GM23338 (cell line): ENCODE data around the gene DHFR. TPM values are rescaled to one million over a fixed set of nuclear protein-coding genes. Genes with fewer than 3 reads are reported as not detected.

ENCODE experiments used
- ATAC-seq: fragments of 200-7000 bp; cut with Tn5 transposase; 3 replicates; pipeline ENCODE4 v1.9.1; 2020
- DNase-seq: peaks from one replicate; pipeline ENCODE4 v3.0.0-alpha.2; 2015; ENCODE audit warnings: low spot score
- H2AFZ ChIP-seq: fragments of 200-600 bp; sonication (generic); 2 replicates; pipeline ENCODE4 v1.8.0; 2016; ENCODE audit warnings: antibody characterized with exemption, mild to moderate bottlenecking, moderate library complexity
- H3F3A ChIP-seq: fragments of 200-600 bp; sonication (generic); replicated peaks from 2 replicates; pipeline ENCODE4 v1.8.0; 2017; ENCODE audit warnings: antibody characterized with exemption, mixed run types, low read depth
- H3K27ac ChIP-seq: fragments of 200-600 bp; sonication (generic); 2 replicates; pipeline ENCODE4 v1.6.1; 2016; ENCODE audit warnings: low read depth
- H3K27me3 ChIP-seq: fragments of 200-600 bp; sonication (generic); 2 replicates; pipeline ENCODE4 v1.8.0; 2016; ENCODE audit warnings: mild to moderate bottlenecking, mixed run types, moderate library complexity; ENCODE audit not compliant: insufficient read depth
- H3K36me3 ChIP-seq: fragments of 200-600 bp; sonication (generic); 2 replicates; pipeline ENCODE4 v1.8.0; 2016; ENCODE audit warnings: mild to moderate bottlenecking; ENCODE audit not compliant: insufficient read depth
- H3K4me1 ChIP-seq: fragments of 200-600 bp; sonication (generic); 2 replicates; pipeline ENCODE4 v1.8.0; 2016; ENCODE audit warnings: mild to moderate bottlenecking, moderate library complexity; ENCODE audit not compliant: insufficient read depth
- H3K4me2 ChIP-seq: fragments of 200-600 bp; sonication (generic); 2 replicates; pipeline ENCODE4 v1.7.1; 2017; ENCODE audit warnings: mixed run types
- H3K4me3 ChIP-seq: fragments of 200-600 bp; sonication (generic); 2 replicates; pipeline ENCODE4 v1.6.1; 2016; ENCODE audit warnings: mixed run types
- H3K79me2 ChIP-seq: fragments of 200-600 bp; sonication (generic); replicated peaks from 2 replicates; pipeline ENCODE4 v1.8.0; 2017; ENCODE audit warnings: mild to moderate bottlenecking; ENCODE audit not compliant: insufficient read depth
- H3K9me2 ChIP-seq: fragments of 200-600 bp; sonication (generic); 2 replicates; pipeline ENCODE4 v1.8.0; 2017; ENCODE audit not compliant: insufficient read depth
- H4K20me1 ChIP-seq: fragments of 200-600 bp; sonication (generic); replicated peaks from 2 replicates; pipeline ENCODE4 v1.8.0; 2017; ENCODE audit warnings: mild to moderate bottlenecking; ENCODE audit not compliant: insufficient read depth
- H3K27ac Mint-ChIP-seq: 2 replicates; pipeline ENCODE4 v1.8.0; 2020; ENCODE audit warnings: inconsistent platforms, mild to moderate bottlenecking, moderate library complexity, mixed read lengths
- H3K27me3 Mint-ChIP-seq: 3 replicates; pipeline ENCODE4 v1.8.0; 2022; ENCODE audit warnings: low read depth, mild to moderate bottlenecking, moderate library complexity, mixed read lengths, inconsistent platforms; ENCODE audit not compliant: insufficient read depth, poor library complexity
- H3K36me3 Mint-ChIP-seq: 3 replicates; pipeline ENCODE4 v1.8.0; 2021; ENCODE audit warnings: low read depth, mild to moderate bottlenecking, inconsistent platforms, moderate library complexity, mixed read lengths
- H3K4me1 Mint-ChIP-seq: 3 replicates; pipeline ENCODE4 v1.8.0; 2020; ENCODE audit warnings: mild to moderate bottlenecking, inconsistent platforms, mixed read lengths
- H3K4me3 Mint-ChIP-seq: 3 replicates; pipeline ENCODE4 v1.8.0; 2021; ENCODE audit warnings: moderate library complexity, mild to moderate bottlenecking, inconsistent platforms, mixed read lengths
- H3K9me3 Mint-ChIP-seq: 3 replicates; pipeline ENCODE4 v1.8.0; 2020; ENCODE audit warnings: moderate library complexity, mild to moderate bottlenecking, inconsistent platforms, mixed read lengths
- CREB1 ChIP-seq: fragments of 250-450 bp; sonication (Bioruptor Pico); IDR thresholded peaks from 2 replicates; pipeline ENCODE4 v1.5.0; 2020; ENCODE audit warnings: low read depth, mild to moderate bottlenecking, moderate library complexity
- EZH2 ChIP-seq: fragments of 200-600 bp; sonication (generic); IDR thresholded peaks from one replicate; pipeline ENCODE4 v1.8.0; 2017; ENCODE audit warnings: antibody characterized with exemption, mild to moderate bottlenecking, low read depth; ENCODE audit not compliant: unreplicated experiment
- EZH2phosphoT487 ChIP-seq: fragments of 200-600 bp; sonication (generic); IDR thresholded peaks from one replicate; pipeline ENCODE4 v1.8.1; 2018; ENCODE audit warnings: antibody characterized with exemption; ENCODE audit not compliant: unreplicated experiment
- JUNB ChIP-seq: IDR thresholded peaks from one replicate; pipeline ENCODE4 v1.6.1; 2016; ENCODE audit warnings: antibody characterized with exemption; ENCODE audit not compliant: unreplicated experiment
- NANOG ChIP-seq: IDR thresholded peaks from 2 replicates; pipeline ENCODE4 v1.6.1; 2016; ENCODE audit warnings: antibody characterized with exemption, borderline replicate concordance
- POLR2AphosphoS5 ChIP-seq: IDR thresholded peaks from 2 replicates; pipeline ENCODE4 v1.6.1; 2016; ENCODE audit warnings: antibody characterized with exemption, low read depth
- STAT1 ChIP-seq: IDR thresholded peaks from one replicate; pipeline ENCODE4 v1.6.1; 2016; ENCODE audit warnings: antibody characterized with exemption; ENCODE audit not compliant: unreplicated experiment
- ZNF114 ChIP-seq: fragments of 250-450 bp; sonication (Bioruptor Pico); IDR thresholded peaks from 2 replicates; pipeline ENCODE4 v1.5.0; 2020; ENCODE audit warnings: mild to moderate bottlenecking, moderate library complexity
- ZNF331 ChIP-seq: fragments of 250-450 bp; sonication (Bioruptor Pico); IDR thresholded peaks from 2 replicates; pipeline ENCODE4 v1.5.0; 2020; ENCODE audit warnings: low read depth, mild to moderate bottlenecking, moderate library complexity
- polyA plus RNA-seq: library from polyadenylated mRNA; unstranded; fragments of >200 nt; fragmentation: Nextera tagmentation; extraction: Ambion mirVana; gene quantifications from 2 replicates; pipeline ENCODE4 v1.2.1, GENCODE V29; 2016
- total RNA-seq: library from RNA; depleted of rRNA; stranded (reverse); fragments of >200 nt; shearing (Covaris generic); gene quantifications from 2 replicates; pipeline ENCODE4 v1.2.3, GENCODE V29; 2014
- TF ChIP-seq, protein P1 (sequence below): IDR thresholded peaks from one replicate; pipeline ENCODE4 v1.6.1; 2018; ENCODE audit warnings: antibody characterized with exemption; ENCODE audit not compliant: unreplicated experiment
- TF ChIP-seq, protein P2 (sequence below), 2 experiments: fragments of 200-600 bp in 1 of 2; sonication (generic) in 1 of 2; conservative IDR thresholded peaks; 2 replicates each; pipeline versions ENCODE4 v1.5.1 to v1.6.1; 2016 to 2017; ENCODE audit warnings: antibody characterized with exemption in 2 of 2, low read depth in 2 of 2, mild to moderate bottlenecking in 2 of 2, moderate library complexity in 1 of 2
- TF ChIP-seq, protein P3 (sequence below): IDR thresholded peaks from 2 replicates; pipeline ENCODE4 v1.6.1; 2016; ENCODE audit warnings: antibody characterized with exemption
- TF ChIP-seq, protein P4 (sequence below): fragments of 250-450 bp; sonication (Bioruptor Pico); IDR thresholded peaks from 2 replicates; pipeline ENCODE4 v1.5.0; 2020; ENCODE audit warnings: mild to moderate bottlenecking, moderate library complexity

Gene DHFR
- total and polyA plus RNA-seq, 2 experiments from 2014 or later, result 56.2 to 95.6 TPM

DNA sequence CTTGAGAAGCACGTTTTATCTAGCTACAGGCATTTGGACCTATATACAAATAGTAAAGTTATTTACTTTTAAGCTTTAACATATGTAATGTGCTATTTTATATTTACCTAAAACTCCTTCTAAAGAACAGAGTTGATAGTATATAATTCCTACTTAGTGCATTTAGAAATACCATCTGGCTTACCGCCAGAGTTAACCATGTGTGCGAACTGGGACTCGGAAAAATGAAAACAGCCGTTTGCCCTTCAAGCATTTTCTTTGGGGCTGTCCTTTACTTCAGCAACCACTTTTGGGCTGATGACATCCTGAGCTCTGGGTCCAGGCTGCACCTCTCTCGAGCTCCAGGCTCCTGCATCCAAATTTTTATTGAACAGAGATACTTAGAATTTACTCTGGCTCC is 21.9 kb upstream of the DHFR start:
- H2AFZ ChIP-seq, result no peak overlapping the region
- no peak overlapping the region for H3K4me3 ChIP-seq
- H3K27me3 ChIP-seq, result no peaks in the 10 kb centered on the region
- no peak overlapping the region for H3K27ac ChIP-seq
- H3K79me2 ChIP-seq, result no peaks in the 10 kb centered on the region
- H3K27me3 Mint-ChIP-seq, result no peaks in the 10 kb centered on the region
- H3K36me3 Mint-ChIP-seq, result peaks cover 41% of the 10 kb centered on the region
- H3K4me3 Mint-ChIP-seq, result no peak overlapping the region
- ATAC-seq (no peak), DNase-seq (no peak)
- no peaks in the 10 kb centered on the region for H3K4me1 Mint-ChIP-seq
- H3K4me2 ChIP-seq, result no peak overlapping the region
- H3K9me3 Mint-ChIP-seq, result no peaks in the 10 kb centered on the region
- no peaks in the 10 kb centered on the region for H3F3A ChIP-seq
- peaks cover 12% of the 10 kb centered on the region for H3K36me3 ChIP-seq
- TF ChIP-seq STAT1, result no peak
- no peak for TF ChIP-seq POLR2AphosphoS5
- TF ChIP-seq ZNF114 (CRISPR knock-in tag), result no peak
- TF ChIP-seq, protein P1, sequence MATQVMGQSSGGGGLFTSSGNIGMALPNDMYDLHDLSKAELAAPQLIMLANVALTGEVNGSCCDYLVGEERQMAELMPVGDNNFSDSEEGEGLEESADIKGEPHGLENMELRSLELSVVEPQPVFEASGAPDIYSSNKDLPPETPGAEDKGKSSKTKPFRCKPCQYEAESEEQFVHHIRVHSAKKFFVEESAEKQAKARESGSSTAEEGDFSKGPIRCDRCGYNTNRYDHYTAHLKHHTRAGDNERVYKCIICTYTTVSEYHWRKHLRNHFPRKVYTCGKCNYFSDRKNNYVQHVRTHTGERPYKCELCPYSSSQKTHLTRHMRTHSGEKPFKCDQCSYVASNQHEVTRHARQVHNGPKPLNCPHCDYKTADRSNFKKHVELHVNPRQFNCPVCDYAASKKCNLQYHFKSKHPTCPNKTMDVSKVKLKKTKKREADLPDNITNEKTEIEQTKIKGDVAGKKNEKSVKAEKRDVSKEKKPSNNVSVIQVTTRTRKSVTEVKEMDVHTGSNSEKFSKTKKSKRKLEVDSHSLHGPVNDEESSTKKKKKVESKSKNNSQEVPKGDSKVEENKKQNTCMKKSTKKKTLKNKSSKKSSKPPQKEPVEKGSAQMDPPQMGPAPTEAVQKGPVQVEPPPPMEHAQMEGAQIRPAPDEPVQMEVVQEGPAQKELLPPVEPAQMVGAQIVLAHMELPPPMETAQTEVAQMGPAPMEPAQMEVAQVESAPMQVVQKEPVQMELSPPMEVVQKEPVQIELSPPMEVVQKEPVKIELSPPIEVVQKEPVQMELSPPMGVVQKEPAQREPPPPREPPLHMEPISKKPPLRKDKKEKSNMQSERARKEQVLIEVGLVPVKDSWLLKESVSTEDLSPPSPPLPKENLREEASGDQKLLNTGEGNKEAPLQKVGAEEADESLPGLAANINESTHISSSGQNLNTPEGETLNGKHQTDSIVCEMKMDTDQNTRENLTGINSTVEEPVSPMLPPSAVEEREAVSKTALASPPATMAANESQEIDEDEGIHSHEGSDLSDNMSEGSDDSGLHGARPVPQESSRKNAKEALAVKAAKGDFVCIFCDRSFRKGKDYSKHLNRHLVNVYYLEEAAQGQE, result no peak
- no peak for TF ChIP-seq EZH2phosphoT487
- TF ChIP-seq, protein P2, sequence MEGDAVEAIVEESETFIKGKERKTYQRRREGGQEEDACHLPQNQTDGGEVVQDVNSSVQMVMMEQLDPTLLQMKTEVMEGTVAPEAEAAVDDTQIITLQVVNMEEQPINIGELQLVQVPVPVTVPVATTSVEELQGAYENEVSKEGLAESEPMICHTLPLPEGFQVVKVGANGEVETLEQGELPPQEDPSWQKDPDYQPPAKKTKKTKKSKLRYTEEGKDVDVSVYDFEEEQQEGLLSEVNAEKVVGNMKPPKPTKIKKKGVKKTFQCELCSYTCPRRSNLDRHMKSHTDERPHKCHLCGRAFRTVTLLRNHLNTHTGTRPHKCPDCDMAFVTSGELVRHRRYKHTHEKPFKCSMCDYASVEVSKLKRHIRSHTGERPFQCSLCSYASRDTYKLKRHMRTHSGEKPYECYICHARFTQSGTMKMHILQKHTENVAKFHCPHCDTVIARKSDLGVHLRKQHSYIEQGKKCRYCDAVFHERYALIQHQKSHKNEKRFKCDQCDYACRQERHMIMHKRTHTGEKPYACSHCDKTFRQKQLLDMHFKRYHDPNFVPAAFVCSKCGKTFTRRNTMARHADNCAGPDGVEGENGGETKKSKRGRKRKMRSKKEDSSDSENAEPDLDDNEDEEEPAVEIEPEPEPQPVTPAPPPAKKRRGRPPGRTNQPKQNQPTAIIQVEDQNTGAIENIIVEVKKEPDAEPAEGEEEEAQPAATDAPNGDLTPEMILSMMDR (conservative IDR thresholded peaks at IDR 0.05; ENCODE audit: low read depth in 2 of 2), result no peak
- TF ChIP-seq, protein P3, sequence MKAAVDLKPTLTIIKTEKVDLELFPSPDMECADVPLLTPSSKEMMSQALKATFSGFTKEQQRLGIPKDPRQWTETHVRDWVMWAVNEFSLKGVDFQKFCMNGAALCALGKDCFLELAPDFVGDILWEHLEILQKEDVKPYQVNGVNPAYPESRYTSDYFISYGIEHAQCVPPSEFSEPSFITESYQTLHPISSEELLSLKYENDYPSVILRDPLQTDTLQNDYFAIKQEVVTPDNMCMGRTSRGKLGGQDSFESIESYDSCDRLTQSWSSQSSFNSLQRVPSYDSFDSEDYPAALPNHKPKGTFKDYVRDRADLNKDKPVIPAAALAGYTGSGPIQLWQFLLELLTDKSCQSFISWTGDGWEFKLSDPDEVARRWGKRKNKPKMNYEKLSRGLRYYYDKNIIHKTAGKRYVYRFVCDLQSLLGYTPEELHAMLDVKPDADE, result no peak
- TF ChIP-seq CREB1 (CRISPR knock-in tag), result no peak
- TF ChIP-seq EZH2, result no peak
- no peak for TF ChIP-seq JUNB
- TF ChIP-seq, protein P4, sequence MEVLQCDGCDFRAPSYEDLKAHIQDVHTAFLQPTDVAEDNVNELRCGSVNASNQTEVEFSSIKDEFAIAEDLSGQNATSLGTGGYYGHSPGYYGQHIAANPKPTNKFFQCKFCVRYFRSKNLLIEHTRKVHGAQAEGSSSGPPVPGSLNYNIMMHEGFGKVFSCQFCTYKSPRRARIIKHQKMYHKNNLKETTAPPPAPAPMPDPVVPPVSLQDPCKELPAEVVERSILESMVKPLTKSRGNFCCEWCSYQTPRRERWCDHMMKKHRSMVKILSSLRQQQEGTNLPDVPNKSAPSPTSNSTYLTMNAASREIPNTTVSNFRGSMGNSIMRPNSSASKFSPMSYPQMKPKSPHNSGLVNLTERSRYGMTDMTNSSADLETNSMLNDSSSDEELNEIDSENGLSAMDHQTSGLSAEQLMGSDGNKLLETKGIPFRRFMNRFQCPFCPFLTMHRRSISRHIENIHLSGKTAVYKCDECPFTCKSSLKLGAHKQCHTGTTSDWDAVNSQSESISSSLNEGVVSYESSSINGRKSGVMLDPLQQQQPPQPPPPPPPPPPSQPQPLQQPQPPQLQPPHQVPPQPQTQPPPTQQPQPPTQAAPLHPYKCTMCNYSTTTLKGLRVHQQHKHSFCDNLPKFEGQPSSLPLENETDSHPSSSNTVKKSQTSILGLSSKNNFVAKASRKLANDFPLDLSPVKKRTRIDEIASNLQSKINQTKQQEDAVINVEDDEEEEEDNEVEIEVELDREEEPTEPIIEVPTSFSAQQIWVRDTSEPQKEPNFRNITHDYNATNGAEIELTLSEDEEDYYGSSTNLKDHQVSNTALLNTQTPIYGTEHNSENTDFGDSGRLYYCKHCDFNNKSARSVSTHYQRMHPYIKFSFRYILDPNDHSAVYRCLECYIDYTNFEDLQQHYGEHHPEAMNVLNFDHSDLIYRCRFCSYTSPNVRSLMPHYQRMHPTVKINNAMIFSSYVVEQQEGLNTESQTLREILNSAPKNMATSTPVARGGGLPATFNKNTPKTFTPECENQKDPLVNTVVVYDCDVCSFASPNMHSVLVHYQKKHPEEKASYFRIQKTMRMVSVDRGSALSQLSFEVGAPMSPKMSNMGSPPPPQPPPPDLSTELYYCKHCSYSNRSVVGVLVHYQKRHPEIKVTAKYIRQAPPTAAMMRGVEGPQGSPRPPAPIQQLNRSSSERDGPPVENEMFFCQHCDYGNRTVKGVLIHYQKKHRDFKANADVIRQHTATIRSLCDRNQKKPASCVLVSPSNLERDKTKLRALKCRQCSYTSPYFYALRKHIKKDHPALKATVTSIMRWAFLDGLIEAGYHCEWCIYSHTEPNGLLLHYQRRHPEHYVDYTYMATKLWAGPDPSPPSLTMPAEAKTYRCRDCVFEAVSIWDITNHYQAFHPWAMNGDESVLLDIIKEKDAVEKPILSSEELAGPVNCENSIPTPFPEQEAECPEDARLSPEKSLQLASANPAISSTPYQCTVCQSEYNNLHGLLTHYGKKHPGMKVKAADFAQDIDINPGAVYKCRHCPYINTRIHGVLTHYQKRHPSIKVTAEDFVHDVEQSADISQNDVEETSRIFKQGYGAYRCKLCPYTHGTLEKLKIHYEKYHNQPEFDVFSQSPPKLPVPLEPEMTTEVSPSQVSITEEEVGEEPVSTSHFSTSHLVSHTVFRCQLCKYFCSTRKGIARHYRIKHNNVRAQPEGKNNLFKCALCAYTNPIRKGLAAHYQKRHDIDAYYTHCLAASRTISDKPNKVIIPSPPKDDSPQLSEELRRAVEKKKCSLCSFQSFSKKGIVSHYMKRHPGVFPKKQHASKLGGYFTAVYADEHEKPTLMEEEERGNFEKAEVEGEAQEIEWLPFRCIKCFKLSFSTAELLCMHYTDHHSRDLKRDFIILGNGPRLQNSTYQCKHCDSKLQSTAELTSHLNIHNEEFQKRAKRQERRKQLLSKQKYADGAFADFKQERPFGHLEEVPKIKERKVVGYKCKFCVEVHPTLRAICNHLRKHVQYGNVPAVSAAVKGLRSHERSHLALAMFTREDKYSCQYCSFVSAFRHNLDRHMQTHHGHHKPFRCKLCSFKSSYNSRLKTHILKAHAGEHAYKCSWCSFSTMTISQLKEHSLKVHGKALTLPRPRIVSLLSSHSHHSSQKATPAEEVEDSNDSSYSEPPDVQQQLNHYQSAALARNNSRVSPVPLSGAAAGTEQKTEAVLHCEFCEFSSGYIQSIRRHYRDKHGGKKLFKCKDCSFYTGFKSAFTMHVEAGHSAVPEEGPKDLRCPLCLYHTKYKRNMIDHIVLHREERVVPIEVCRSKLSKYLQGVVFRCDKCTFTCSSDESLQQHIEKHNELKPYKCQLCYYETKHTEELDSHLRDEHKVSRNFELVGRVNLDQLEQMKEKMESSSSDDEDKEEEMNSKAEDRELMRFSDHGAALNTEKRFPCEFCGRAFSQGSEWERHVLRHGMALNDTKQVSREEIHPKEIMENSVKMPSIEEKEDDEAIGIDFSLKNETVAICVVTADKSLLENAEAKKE (CRISPR knock-in tag), result no peak
- TF ChIP-seq NANOG, result no peak
- no peak for TF ChIP-seq ZNF331 (CRISPR knock-in tag)
- H4K20me1 ChIP-seq, result no peaks in the 10 kb centered on the region
- H3K4me1 ChIP-seq, result no peaks in the 10 kb centered on the region
- no peaks in the 10 kb centered on the region for H3K9me2 ChIP-seq
- no peak overlapping the region for H3K27ac Mint-ChIP-seq
